ENCODE measurements around the gene LIMA1. TPM values are rescaled to one million over a fixed set of nuclear protein-coding genes. Genes with fewer than 3 reads are reported as not detected.
"Not testable (repeated sequence)": the region's sequence is repeated elsewhere in the genome, so short reads cannot be mapped to it uniquely, and the experiment has no call there.

The LIMA1 gene
- total and polyA plus RNA-seq, 2 donors (not counting 1 experiment from before 2014, with no cell fraction given), result 1.3 to 2.1 TPM

DNA sequence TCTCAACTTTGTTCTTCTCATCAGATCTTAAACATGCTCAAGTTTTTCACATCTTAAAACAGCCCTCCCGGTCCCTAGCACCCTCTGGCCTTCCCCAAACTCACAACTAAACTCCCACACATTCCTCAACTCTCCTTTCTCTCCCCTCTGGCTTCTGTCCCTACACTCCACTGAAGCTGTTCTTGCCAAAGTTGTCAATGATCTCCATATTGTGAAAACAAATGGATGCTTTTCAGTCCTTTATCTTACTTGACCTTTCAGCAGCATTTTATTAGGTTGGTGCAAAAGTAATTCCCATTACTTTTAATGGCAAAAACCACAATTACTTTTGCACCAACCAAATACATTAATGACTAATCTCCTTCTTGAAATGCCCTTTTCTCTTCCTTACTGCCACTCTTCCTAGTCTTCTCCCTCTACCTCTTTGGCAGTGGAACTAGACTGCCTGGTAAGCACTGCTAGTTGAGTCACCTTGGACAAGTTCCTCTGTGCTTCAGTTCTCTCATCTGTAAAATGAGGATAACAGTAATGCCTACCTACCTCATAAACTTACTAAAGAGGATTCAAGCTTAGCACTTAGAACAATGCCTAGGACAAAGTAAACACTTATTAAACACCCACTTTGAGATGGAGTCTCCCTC lies 132.2 kb downstream of the LIMA1 start:
- H3K27me3 Mint-ChIP-seq, result no peaks in the 10 kb centered on the region
- no peak overlapping the region for H3K27ac ChIP-seq (ENCODE audit: low read length in 2 of 2)
- peaks cover 0 to 2% of the 10 kb centered on the region in 2 experiments for H3K36me3 ChIP-seq (replicated peaks in 1 of 2; ENCODE audit: control extremely low read depth in 1 of 2, control insufficient read depth in 1 of 2, extremely low read depth in 1 of 2, insufficient read depth in 2 of 2, low read length in 1 of 2)
- no peak overlapping the region for H2AFZ ChIP-seq (ENCODE audit: insufficient read depth, low read depth, low read length, poor library complexity, severe bottlenecking)
- H3K27ac Mint-ChIP-seq, result peak overlapping the region; percentile 11
- peaks cover 15% of the 10 kb centered on the region for H4K20me1 ChIP-seq (ENCODE audit: control insufficient read depth, insufficient read depth, low read length, poor library complexity, severe bottlenecking)
- no peaks in the 10 kb centered on the region for H3K9me3 ChIP-seq (ENCODE audit: control extremely low read depth in 1 of 3, control insufficient read depth in 2 of 3, insufficient read depth in 1 of 3, low read length in 2 of 3)
- no peak overlapping the region for H3K9ac ChIP-seq (ENCODE audit: low read length)
- no peak overlapping the region for H3K4me3 Mint-ChIP-seq
- no peaks in the 10 kb centered on the region for H3K4me1 ChIP-seq (ENCODE audit: control insufficient read depth in 2 of 2, insufficient read depth in 2 of 2, low read length in 2 of 2)
- H3K4me2 ChIP-seq (replicated peaks; ENCODE audit: low read depth, low read length, poor library complexity, severe bottlenecking), result no peak overlapping the region
- peaks cover 6% of the 10 kb centered on the region for H3K4me1 Mint-ChIP-seq
- 100% methylated on average over 1 of the region's 1 CpG for WGBS (ENCODE audit: insufficient coverage)
- ATAC-seq (ENCODE audit: low read depth), result no peak
- H3K27me3 ChIP-seq (replicated peaks in 1 of 4; ENCODE audit: control extremely low read depth in 1 of 4, control insufficient read depth in 3 of 4, insufficient read depth in 4 of 4, low read length in 3 of 4), result no peaks in the 10 kb centered on the region
- no peaks in the 10 kb centered on the region for H3K9me3 Mint-ChIP-seq (ENCODE audit: insufficient read depth)
- H3K79me2 ChIP-seq (ENCODE audit: control insufficient read depth, insufficient read depth, low read length), result peaks cover 67% of the 10 kb centered on the region
- no peak for DNase-seq
- intact Hi-C loops (cut with micrococcal nuclease), result no loop called here
- CTCF ChIA-PET, result no interaction called here
- no peak overlapping the region for H3K4me3 ChIP-seq (ENCODE audit: control extremely low read depth in 1 of 5, extremely low read depth in 1 of 5, insufficient read depth in 1 of 5, low read depth in 2 of 5, low read length in 4 of 5)
- TF ChIP-seq, protein P1, sequence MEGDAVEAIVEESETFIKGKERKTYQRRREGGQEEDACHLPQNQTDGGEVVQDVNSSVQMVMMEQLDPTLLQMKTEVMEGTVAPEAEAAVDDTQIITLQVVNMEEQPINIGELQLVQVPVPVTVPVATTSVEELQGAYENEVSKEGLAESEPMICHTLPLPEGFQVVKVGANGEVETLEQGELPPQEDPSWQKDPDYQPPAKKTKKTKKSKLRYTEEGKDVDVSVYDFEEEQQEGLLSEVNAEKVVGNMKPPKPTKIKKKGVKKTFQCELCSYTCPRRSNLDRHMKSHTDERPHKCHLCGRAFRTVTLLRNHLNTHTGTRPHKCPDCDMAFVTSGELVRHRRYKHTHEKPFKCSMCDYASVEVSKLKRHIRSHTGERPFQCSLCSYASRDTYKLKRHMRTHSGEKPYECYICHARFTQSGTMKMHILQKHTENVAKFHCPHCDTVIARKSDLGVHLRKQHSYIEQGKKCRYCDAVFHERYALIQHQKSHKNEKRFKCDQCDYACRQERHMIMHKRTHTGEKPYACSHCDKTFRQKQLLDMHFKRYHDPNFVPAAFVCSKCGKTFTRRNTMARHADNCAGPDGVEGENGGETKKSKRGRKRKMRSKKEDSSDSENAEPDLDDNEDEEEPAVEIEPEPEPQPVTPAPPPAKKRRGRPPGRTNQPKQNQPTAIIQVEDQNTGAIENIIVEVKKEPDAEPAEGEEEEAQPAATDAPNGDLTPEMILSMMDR (IDR thresholded peaks at IDR 0.05), result no peak
- TF ChIP-seq EZH2 (IDR thresholded peaks at IDR 0.05; ENCODE audit: borderline replicate concordance, insufficient read depth, low read depth, low read length, poor library complexity, severe bottlenecking), result no peak
- POLR2A ChIA-PET, result interaction anchor here (0.6 kb wide), 1 partner anchor 192 kb away, joined by 6 read pairs; no protein-coding TSS in a partner anchor

DNA sequence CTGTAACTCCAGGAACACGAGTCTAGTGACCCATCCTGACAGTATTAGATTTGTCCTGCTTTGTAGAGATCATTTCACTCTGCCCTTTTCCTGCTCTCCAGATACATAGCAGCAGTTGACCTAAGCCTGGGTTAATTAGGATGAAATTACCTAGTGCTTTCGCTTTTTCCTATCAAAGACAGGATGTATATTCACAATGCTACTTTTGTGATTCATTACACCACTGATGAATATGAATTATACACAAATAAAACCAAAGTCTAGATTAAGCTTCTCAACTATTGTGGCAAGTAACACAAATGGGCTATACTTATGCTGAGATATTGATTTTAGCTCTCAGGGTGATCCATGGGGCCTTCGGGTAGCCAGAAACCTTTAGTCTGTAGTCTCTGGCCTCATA lies 134.0 kb downstream of the LIMA1 start:
- Histone ChIP-seq H3K9me3 (ENCODE audit: control extremely low read depth in 1 of 3, control insufficient read depth in 2 of 3, insufficient read depth in 1 of 3, low read length in 2 of 3) (no peaks in the 10 kb centered on the region), H3K4me2 (replicated peaks; ENCODE audit: low read depth, low read length, poor library complexity, severe bottlenecking) (no peak overlapping the region), H3K27me3 (replicated peaks in 1 of 4; ENCODE audit: control extremely low read depth in 1 of 4, control insufficient read depth in 3 of 4, insufficient read depth in 4 of 4, low read length in 3 of 4) (no peaks in the 10 kb centered on the region), H3K27ac (ENCODE audit: low read length in 2 of 2) (no peak overlapping the region), H3K4me3 (ENCODE audit: control extremely low read depth in 1 of 5, extremely low read depth in 1 of 5, insufficient read depth in 1 of 5, low read depth in 2 of 5, low read length in 4 of 5) (no peak overlapping the region), H3K79me2 (ENCODE audit: control insufficient read depth, insufficient read depth, low read length) (peaks cover 66% of the 10 kb centered on the region), H3K36me3 (replicated peaks in 1 of 2; ENCODE audit: control extremely low read depth in 1 of 2, control insufficient read depth in 1 of 2, extremely low read depth in 1 of 2, insufficient read depth in 2 of 2, low read length in 1 of 2) (peaks cover 1 to 2% of the 10 kb centered on the region in 2 experiments), H3K9ac (ENCODE audit: low read length) (no peak overlapping the region), H4K20me1 (ENCODE audit: control insufficient read depth, insufficient read depth, low read length, poor library complexity, severe bottlenecking) (peaks cover 19% of the 10 kb centered on the region), H2AFZ (ENCODE audit: insufficient read depth, low read depth, low read length, poor library complexity, severe bottlenecking) (no peak overlapping the region), H3K4me1 (ENCODE audit: control insufficient read depth in 2 of 2, insufficient read depth in 2 of 2, low read length in 2 of 2) (no peaks in the 10 kb centered on the region)
- Mint-ChIP-seq H3K9me3 (ENCODE audit: insufficient read depth) (no peaks in the 10 kb centered on the region), H3K4me1 (peaks cover 6% of the 10 kb centered on the region), H3K27me3 (no peaks in the 10 kb centered on the region), H3K4me3 (no peak overlapping the region), H3K27ac (no peak overlapping the region)
- ChIA-PET POLR2A (no interaction called here), CTCF (interaction anchor here (1.3 kb wide), 1 partner anchor 38 kb away, joined by 3 read pairs; no protein-coding TSS in a partner anchor)
- WGBS (ENCODE audit: insufficient coverage), result no CpG with 5 or more reads among the region's 3 CpGs
- no peak for ATAC-seq (ENCODE audit: low read depth)
- no peak for DNase-seq
- intact Hi-C loops (cut with micrococcal nuclease), result no loop called here
- no peak for TF ChIP-seq EZH2 (IDR thresholded peaks at IDR 0.05; ENCODE audit: borderline replicate concordance, insufficient read depth, low read depth, low read length, poor library complexity, severe bottlenecking)
- TF ChIP-seq, protein P1 (IDR thresholded peaks at IDR 0.05), result no peak

DNA sequence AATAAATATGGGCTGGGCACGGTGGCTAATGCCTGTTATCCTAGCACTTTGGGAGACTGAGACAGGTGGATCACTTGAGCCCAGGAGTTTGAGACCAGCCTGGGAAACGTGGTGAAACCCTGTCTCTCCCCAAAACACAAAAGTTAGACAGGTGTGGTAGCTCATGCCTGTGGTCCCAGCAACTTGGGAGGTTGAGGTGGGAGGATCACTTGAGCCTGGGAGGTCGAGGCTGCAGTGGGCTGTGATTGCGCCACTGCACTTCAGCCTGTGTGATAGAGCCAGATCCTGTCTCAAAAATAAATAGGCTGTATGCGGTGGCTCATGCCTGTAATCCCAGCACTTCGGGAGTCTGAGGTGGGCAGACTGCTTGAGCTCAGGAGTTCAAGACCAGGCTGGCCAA lies 135.3 kb downstream of the LIMA1 start:
- POLR2A ChIA-PET; H3K9me3 Mint-ChIP-seq (ENCODE audit: insufficient read depth); H3K27ac Mint-ChIP-seq; H3K4me1 Mint-ChIP-seq; ATAC-seq (ENCODE audit: low read depth); H3K4me3 ChIP-seq (ENCODE audit: control extremely low read depth in 1 of 5, extremely low read depth in 1 of 5, insufficient read depth in 1 of 5, low read depth in 2 of 5, low read length in 4 of 5); H3K4me3 Mint-ChIP-seq; H3K9ac ChIP-seq (ENCODE audit: low read length); H2AFZ ChIP-seq (ENCODE audit: insufficient read depth, low read depth, low read length, poor library complexity, severe bottlenecking); H3K27me3 ChIP-seq (replicated peaks in 1 of 4; ENCODE audit: control extremely low read depth in 1 of 4, control insufficient read depth in 3 of 4, insufficient read depth in 4 of 4, low read length in 3 of 4); H3K36me3 ChIP-seq (replicated peaks in 1 of 2; ENCODE audit: control extremely low read depth in 1 of 2, control insufficient read depth in 1 of 2, extremely low read depth in 1 of 2, insufficient read depth in 2 of 2, low read length in 1 of 2); intact Hi-C loops (cut with micrococcal nuclease); H3K4me2 ChIP-seq (replicated peaks; ENCODE audit: low read depth, low read length, poor library complexity, severe bottlenecking); H3K4me1 ChIP-seq (ENCODE audit: control insufficient read depth in 2 of 2, insufficient read depth in 2 of 2, low read length in 2 of 2); H3K9me3 ChIP-seq (ENCODE audit: control extremely low read depth in 1 of 3, control insufficient read depth in 2 of 3, insufficient read depth in 1 of 3, low read length in 2 of 3); DNase-seq; H3K27me3 Mint-ChIP-seq; H3K27ac ChIP-seq (ENCODE audit: low read length in 2 of 2): not testable (repeated sequence)
- Histone ChIP-seq H3K79me2 (ENCODE audit: control insufficient read depth, insufficient read depth, low read length) (peaks cover 63% of the 10 kb centered on the region), H4K20me1 (ENCODE audit: control insufficient read depth, insufficient read depth, low read length, poor library complexity, severe bottlenecking) (peaks cover 30% of the 10 kb centered on the region)
- WGBS (ENCODE audit: insufficient coverage), result 95% methylated on average over 6 of the region's 6 CpGs
- CTCF ChIA-PET, result interaction anchor here (0.7 kb wide), 1 partner anchor 82 kb away, joined by 6 read pairs; no protein-coding TSS in a partner anchor
